Vagina (tissue), 2 donors: Measurements from ENCODE around the gene HSPA4L. TPM values are rescaled to one million over a fixed set of nuclear protein-coding genes. Genes with fewer than 3 reads are reported as not detected.

Source experiments
- DNase-seq, 2 donors: peaks; one replicate each; pipeline ENCODE4 v3.0.0-alpha.2; 2017; ENCODE audit errors: extremely low spot score in 2 of 2
- H3K27ac ChIP-seq: fragments of 200-600 bp; sonication (generic); one replicate; pipeline ENCODE4 v1.5.1; 2019
- H3K27me3 ChIP-seq: fragments of 200-600 bp; sonication (generic); one replicate; pipeline ENCODE4 v1.5.1; 2019
- H3K36me3 ChIP-seq, 2 donors: fragments of 200-600 bp; sonication (generic); one replicate each; pipeline ENCODE4 v1.5.1; 2017 to 2019
- H3K4me1 ChIP-seq: fragments of 200-600 bp; sonication (generic); one replicate; pipeline ENCODE4 v1.5.1; 2019
- H3K4me3 ChIP-seq, 2 donors: fragments of 200-600 bp; sonication (generic); 1 replicate in 1 of 2; 2 replicates in 1 of 2; pipeline ENCODE4 v1.5.1; 2016 to 2019
- H3K9me3 ChIP-seq: fragments of 200-600 bp; sonication (generic); one replicate; pipeline ENCODE4 v1.5.1; 2019
- CTCF ChIP-seq, 3 experiments: fragments of 450-650 bp in 2 of 3; fragments of 200-600 bp in 1 of 3; sonication (generic) in 1 of 3; IDR thresholded peaks; one replicate each; pipeline ENCODE4 v1.5.1; 2017 to 2019; ENCODE audit warnings: antibody characterized with exemption in 3 of 3, mild to moderate bottlenecking in 2 of 3, moderate library complexity in 2 of 3
- POLR2A ChIP-seq, 2 donors: fragments of 450-650 bp; IDR thresholded peaks; one replicate each; pipeline ENCODE4 v1.6.1; 2017; ENCODE audit warnings: antibody characterized with exemption in 2 of 2, mild to moderate bottlenecking in 2 of 2, moderate library complexity in 2 of 2
- POLR2AphosphoS5 ChIP-seq, 2 donors: sonication (generic); formaldehyde crosslinking; IDR thresholded peaks; one replicate each; pipeline ENCODE4 v1.9.0; 2017; ENCODE audit warnings: antibody characterized with exemption in 2 of 2, mild to moderate bottlenecking in 2 of 2, low read depth in 1 of 2; ENCODE audit not compliant: insufficient read depth in 1 of 2
- intact Hi-C: fragments of 100-400 bp; cut with DNase I; formaldehyde crosslinking; loops from one replicate; pipeline ENCODE4 v1.15.1; 2023
- total RNA-seq: library from RNA; depleted of rRNA; stranded (reverse); fragments of >200 nt; gene quantifications from one replicate; pipeline ENCODE4 v1.2.3, GENCODE V29; 2016

The HSPA4L gene
- total RNA-seq, 1 donor from 2014 or later: 14.2 TPM

GRCh38 chr4:127741247-127741646 lies 40.9 kb upstream of the HSPA4L start:
- Histone ChIP-seq H3K27ac (no peak overlapping the region), H3K4me3 (no peak overlapping the region), H3K36me3 (no peaks in the 10 kb centered on the region), H3K9me3 (no peaks in the 10 kb centered on the region), H3K27me3 (no peaks in the 10 kb centered on the region), H3K4me1 (no peaks in the 10 kb centered on the region)
- intact Hi-C loops: no loop called here
- TF ChIP-seq CTCF (IDR thresholded peaks at IDR 0.05) (no peak), POLR2A (IDR thresholded peaks at IDR 0.05) (no peak), POLR2AphosphoS5 (IDR thresholded peaks at IDR 0.05; ENCODE audit: insufficient read depth in 1 of 2, low read depth in 1 of 2) (no peak)
- no peak for DNase-seq

DNA sequence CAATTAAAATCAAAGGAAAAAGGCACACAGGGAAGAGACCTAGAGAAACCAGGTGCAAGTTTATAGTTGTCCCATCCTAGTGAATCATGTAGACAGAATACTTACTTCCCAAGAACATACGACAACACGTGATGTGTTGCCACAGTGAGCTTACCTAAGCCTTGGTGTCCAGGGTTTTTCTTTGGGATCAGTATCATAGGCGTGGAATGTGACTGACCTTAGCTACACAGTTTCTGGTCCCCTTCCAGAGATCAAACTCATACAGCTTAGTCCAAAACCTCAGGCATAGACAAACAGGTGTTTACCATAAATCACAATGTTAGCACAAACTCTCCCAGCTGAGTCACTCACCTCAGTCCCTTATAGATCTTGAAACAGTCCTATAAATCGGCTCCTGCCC lies 34.2 kb upstream of the HSPA4L start:
- Histone ChIP-seq H3K9me3 (no peaks in the 10 kb centered on the region), H3K4me3 (no peak overlapping the region), H3K27me3 (no peaks in the 10 kb centered on the region), H3K4me1 (no peaks in the 10 kb centered on the region), H3K27ac (no peak overlapping the region), H3K36me3 (no peaks in the 10 kb centered on the region)
- intact Hi-C loops: loop anchor here (5.0 kb wide), 1 partner anchor 1436 kb away; no protein-coding TSS in a partner anchor
- no peak for DNase-seq
- no peak for TF ChIP-seq POLR2AphosphoS5 (IDR thresholded peaks at IDR 0.05; ENCODE audit: insufficient read depth in 1 of 2, low read depth in 1 of 2)

- Histone ChIP-seq H3K27ac (no peak overlapping the region), H3K4me1 (no peaks in the 10 kb centered on the region), H3K4me3 (no peak overlapping the region), H3K27me3 (no peaks in the 10 kb centered on the region), H3K36me3 (no peaks in the 10 kb centered on the region), H3K9me3 (no peaks in the 10 kb centered on the region)
- DNase-seq: no peak
- TF ChIP-seq POLR2AphosphoS5 (IDR thresholded peaks at IDR 0.05; ENCODE audit: insufficient read depth in 1 of 2, low read depth in 1 of 2): no peak
- no peak for TF ChIP-seq POLR2A (IDR thresholded peaks at IDR 0.05)
- TF ChIP-seq CTCF (IDR thresholded peaks at IDR 0.05): no peak
- intact Hi-C loops: loop anchor here (5.0 kb wide), 1 partner anchor 1437 kb away; no protein-coding TSS in a partner anchor
These were observed 33.2 kb upstream of the HSPA4L start for GRCh38 chr4:127748957-127749356.

DNA sequence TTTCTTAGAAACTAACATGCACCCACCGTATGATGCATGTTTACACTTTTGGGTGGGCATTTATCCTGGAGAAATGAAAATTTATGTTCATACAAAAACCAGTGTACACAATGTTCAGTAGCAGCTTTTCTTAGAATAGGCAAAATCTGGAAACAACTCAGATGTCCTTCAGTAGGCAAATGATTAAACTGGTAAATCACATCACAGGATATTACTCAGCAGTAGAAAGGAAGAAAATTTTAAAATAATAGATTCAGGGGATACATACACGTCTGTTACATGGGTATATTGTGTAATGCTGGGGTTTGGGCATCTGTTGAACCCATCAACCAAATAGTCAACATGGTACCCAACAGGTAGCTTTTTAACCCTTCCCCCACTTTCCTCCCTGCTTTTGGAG lies 25.2 kb upstream of the HSPA4L start:
- TF ChIP-seq POLR2A (IDR thresholded peaks at IDR 0.05) (no peak), CTCF (IDR thresholded peaks at IDR 0.05) (no peak), POLR2AphosphoS5 (IDR thresholded peaks at IDR 0.05; ENCODE audit: insufficient read depth in 1 of 2, low read depth in 1 of 2) (no peak)
- Histone ChIP-seq H3K27me3 (no peaks in the 10 kb centered on the region), H3K9me3 (no peaks in the 10 kb centered on the region), H3K36me3 (no peaks in the 10 kb centered on the region), H3K27ac (no peak overlapping the region), H3K4me1 (no peaks in the 10 kb centered on the region), H3K4me3 (no peak overlapping the region)
- DNase-seq: no peak
- intact Hi-C loops: no loop called here

GRCh38 chr4:127759228-127759820 lies 22.8 kb upstream of the HSPA4L start:
- TF ChIP-seq POLR2A (IDR thresholded peaks at IDR 0.05) (no peak), POLR2AphosphoS5 (IDR thresholded peaks at IDR 0.05; ENCODE audit: insufficient read depth in 1 of 2, low read depth in 1 of 2) (no peak), CTCF (IDR thresholded peaks at IDR 0.05) (no peak)
- Histone ChIP-seq H3K4me1 (no peaks in the 10 kb centered on the region), H3K36me3 (no peaks in the 10 kb centered on the region), H3K27ac (no peak overlapping the region), H3K4me3 (no peak overlapping the region), H3K27me3 (no peaks in the 10 kb centered on the region), H3K9me3 (no peaks in the 10 kb centered on the region)
- DNase-seq: no peak
- intact Hi-C loops: no loop called here
